Transverse colon (tissue), 3 donors: ENCODE data around the gene PDE4D.

Experiments used
- CTCF ChIP-seq, 5 experiments: fragments of 200-600 bp in 3 of 5; fragments of 450-650 bp in 2 of 5; sonication (generic) in 3 of 5; IDR thresholded peaks; 1 replicate in 2 of 5; 2 replicates in 3 of 5; pipeline ENCODE4 v1.5.1; 2016 to 2017; ENCODE audit warnings: antibody characterized with exemption in 5 of 5, inconsistent platforms in 3 of 5, mild to moderate bottlenecking in 2 of 5, moderate library complexity in 1 of 5
- POLR2A ChIP-seq: fragments of 450-650 bp; IDR thresholded peaks from one replicate; pipeline ENCODE4 v1.6.1; 2016; ENCODE audit warnings: antibody characterized with exemption, mild to moderate bottlenecking, moderate library complexity

GRCh38 chr5:59008816-59009473 is 884.6 kb downstream of the PDE4D start:
- no peak for TF ChIP-seq CTCF (IDR thresholded peaks at IDR 0.05)
- TF ChIP-seq POLR2A, result no peak
